ENCODE results near the gene LPAR3.
"Not testable (repeated sequence)": the region's sequence is repeated elsewhere in the genome, so short reads cannot be mapped to it uniquely, and the experiment has no call there.

LPAR3 gene

GRCh38 chr1:84918726-84919336 is 25.8 kb upstream of the LPAR3 start:
- H3K4me3 Mint-ChIP-seq, result no peak overlapping the region
- H3K36me3 Mint-ChIP-seq, result no peaks in the 10 kb centered on the region
- H3K9me3 Mint-ChIP-seq, result no peaks in the 10 kb centered on the region
- H3K4me1 Mint-ChIP-seq, result no peaks in the 10 kb centered on the region
- H3K27me3 Mint-ChIP-seq, result no peaks in the 10 kb centered on the region
- no peak for ATAC-seq
- no peak overlapping the region for H3K27ac Mint-ChIP-seq

- H3K36me3 Mint-ChIP-seq, result no peaks in the 10 kb centered on the region
- H3K9me3 Mint-ChIP-seq, result no peaks in the 10 kb centered on the region
- ATAC-seq, result no peak
- no peak overlapping the region for H3K27ac Mint-ChIP-seq
- H3K4me3 Mint-ChIP-seq, result no peak overlapping the region
- H3K27me3 Mint-ChIP-seq, result no peaks in the 10 kb centered on the region
- H3K4me1 Mint-ChIP-seq, result no peaks in the 10 kb centered on the region
These were observed 23.9 kb upstream of the LPAR3 start for GRCh38 chr1:84916897-84917296.

GRCh38 chr1:84913555-84913892 is 20.5 kb upstream of the LPAR3 start:
- Mint-ChIP-seq H3K27me3 (no peaks in the 10 kb centered on the region), H3K4me1 (no peaks in the 10 kb centered on the region), H3K4me3 (no peak overlapping the region), H3K9me3 (no peaks in the 10 kb centered on the region), H3K27ac (no peak overlapping the region), H3K36me3 (peaks cover 7% of the 10 kb centered on the region)
- no peak for ATAC-seq

- no peak overlapping the region for H3K4me3 Mint-ChIP-seq
- H3K4me1 Mint-ChIP-seq, result no peaks in the 10 kb centered on the region
- ATAC-seq, result no peak
- no peak overlapping the region for H3K27ac Mint-ChIP-seq
- no peaks in the 10 kb centered on the region for H3K27me3 Mint-ChIP-seq
- no peaks in the 10 kb centered on the region for H3K9me3 Mint-ChIP-seq
- peaks cover 7% of the 10 kb centered on the region for H3K36me3 Mint-ChIP-seq
These were observed 19.9 kb upstream of the LPAR3 start for GRCh38 chr1:84912726-84913554.

- H3K4me1 Mint-ChIP-seq, H3K27ac Mint-ChIP-seq, H3K9me3 Mint-ChIP-seq, H3K27me3 Mint-ChIP-seq, H3K4me3 Mint-ChIP-seq, ATAC-seq: not testable (repeated sequence)
- peaks cover 23% of the 10 kb centered on the region for H3K36me3 Mint-ChIP-seq
These were observed 15.9 kb upstream of the LPAR3 start for GRCh38 chr1:84908746-84909464.

DNA sequence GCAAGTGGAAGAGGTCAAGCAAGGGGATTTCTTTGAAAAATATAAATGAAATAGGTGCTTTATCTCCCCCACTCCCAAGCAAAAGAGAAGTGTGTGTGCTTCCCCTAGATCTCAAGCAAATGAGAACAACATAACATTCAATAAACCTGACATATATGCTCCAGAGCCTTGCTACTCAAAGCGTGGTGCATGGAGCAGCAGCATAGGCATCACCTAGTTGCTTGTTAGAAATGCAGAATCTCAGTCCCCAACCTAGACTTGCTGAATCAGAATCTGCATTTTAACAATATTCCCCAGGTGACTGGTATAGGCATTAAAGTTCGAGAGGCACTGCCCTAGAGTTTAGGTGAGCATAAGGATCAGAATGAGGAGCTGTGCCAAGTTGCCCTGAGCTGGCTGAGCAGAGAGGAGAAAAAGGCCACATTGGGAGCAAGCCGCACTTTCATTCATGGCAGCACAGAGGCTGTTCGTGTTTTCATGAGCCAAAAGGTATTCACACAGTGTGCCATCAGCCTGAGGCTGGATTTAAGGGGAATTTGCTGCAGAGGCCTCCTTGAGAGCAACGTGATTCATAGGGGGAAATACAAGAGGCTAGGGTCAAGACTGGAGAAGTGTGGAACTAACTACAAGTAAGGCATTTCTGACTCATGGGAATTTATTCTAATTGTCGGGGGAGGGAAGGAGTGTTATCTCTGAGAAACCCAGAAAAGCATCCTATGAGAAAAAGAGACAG is 14.3 kb upstream of the LPAR3 start:
- Mint-ChIP-seq H3K4me1 (no peaks in the 10 kb centered on the region), H3K27me3 (no peaks in the 10 kb centered on the region), H3K4me3 (no peak overlapping the region), H3K9me3 (peaks cover 1% of the 10 kb centered on the region), H3K36me3 (peaks cover 33% of the 10 kb centered on the region), H3K27ac (no peak overlapping the region)
- no peak for ATAC-seq

DNA sequence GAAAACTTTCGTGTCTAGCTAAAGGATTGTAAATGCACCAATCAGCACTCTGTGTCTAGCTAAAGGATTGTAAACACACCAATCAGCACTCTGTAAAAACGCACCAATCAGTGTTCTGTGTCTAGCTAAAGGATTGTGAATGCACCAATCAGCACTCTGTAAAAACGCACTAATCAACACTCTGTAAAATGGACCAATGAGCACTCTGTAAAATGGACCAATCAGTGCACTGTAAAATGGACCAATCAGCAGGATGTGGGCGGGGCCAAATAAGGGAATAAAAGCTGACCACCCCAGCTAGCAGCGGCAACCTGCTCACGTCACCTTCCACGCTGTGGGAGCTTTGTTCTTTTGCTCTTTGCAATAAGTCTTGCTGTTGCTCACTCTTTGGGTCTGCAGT is 9.7 kb upstream of the LPAR3 start:
- not testable (repeated sequence) for H3K4me3 Mint-ChIP-seq, H3K9me3 Mint-ChIP-seq, H3K27me3 Mint-ChIP-seq, H3K4me1 Mint-ChIP-seq, H3K27ac Mint-ChIP-seq, ATAC-seq
- peaks cover 41% of the 10 kb centered on the region for H3K36me3 Mint-ChIP-seq

GRCh38 chr1:84899969-84900368 is 7.0 kb upstream of the LPAR3 start:
- Mint-ChIP-seq H3K4me1 (no peaks in the 10 kb centered on the region), H3K27ac (no peak overlapping the region), H3K27me3 (peaks cover 10% of the 10 kb centered on the region), H3K36me3 (peaks cover 35% of the 10 kb centered on the region), H3K4me3 (no peak overlapping the region), H3K9me3 (peaks cover 4% of the 10 kb centered on the region)
- no peak for ATAC-seq

GRCh38 chr1:84896279-84896678 is 3.3 kb upstream of the LPAR3 start:
- Mint-ChIP-seq H3K36me3 (peaks cover 15% of the 10 kb centered on the region), H3K27me3 (peaks cover 35% of the 10 kb centered on the region), H3K27ac (no peak overlapping the region), H3K4me3 (no peak overlapping the region), H3K4me1 (no peaks in the 10 kb centered on the region), H3K9me3 (no peaks in the 10 kb centered on the region)
- ATAC-seq, result no peak

DNA sequence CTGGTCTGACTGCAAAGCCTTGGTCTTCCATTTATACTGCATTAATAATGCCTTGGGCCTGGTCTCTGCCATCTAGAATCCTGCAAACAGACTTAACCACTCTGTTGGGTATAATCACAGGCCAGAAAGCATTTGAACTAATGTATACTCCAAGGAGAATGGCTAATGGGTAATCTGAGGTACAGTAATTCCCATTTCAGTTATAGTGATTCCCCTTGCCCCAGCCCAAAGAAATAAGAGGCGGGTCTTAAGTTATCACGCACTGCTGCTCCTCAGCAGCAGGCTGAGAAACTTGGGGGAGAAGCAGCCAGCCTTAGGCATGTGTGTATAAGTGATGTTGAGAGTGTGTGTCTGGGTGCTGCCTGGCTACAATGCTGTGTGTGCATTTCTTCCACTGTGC is 2.4 kb downstream of the LPAR3 start:
- Mint-ChIP-seq H3K9me3 (no peaks in the 10 kb centered on the region), H3K36me3 (peaks cover 5% of the 10 kb centered on the region), H3K27ac (no peak overlapping the region), H3K27me3 (peaks cover 46% of the 10 kb centered on the region), H3K4me1 (no peaks in the 10 kb centered on the region), H3K4me3 (no peak overlapping the region)
- no peak for ATAC-seq

DNA sequence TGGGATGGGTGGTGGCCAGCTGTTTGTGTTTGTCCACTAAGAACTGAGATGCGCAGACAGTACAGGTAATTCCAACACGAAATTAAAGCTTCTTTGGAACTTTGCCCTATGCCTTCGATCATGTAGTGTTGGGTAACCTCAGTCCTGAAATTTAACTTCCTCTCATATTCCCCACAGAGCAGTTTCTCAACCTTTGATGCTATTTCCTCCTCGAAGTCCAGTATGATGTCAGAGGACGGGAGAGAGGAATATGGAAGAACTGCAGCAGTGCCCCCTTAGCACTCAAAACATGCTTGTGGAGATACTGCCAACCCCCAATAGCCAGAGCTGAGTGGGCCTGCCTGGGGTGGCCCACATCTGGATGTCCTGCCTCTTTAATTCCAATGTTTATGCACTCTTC is 3.6 kb downstream of the LPAR3 start:
- H3K27ac Mint-ChIP-seq, result no peak overlapping the region
- no peak overlapping the region for H3K4me3 Mint-ChIP-seq
- peaks cover 5% of the 10 kb centered on the region for H3K36me3 Mint-ChIP-seq
- ATAC-seq, result no peak
- peaks cover 35% of the 10 kb centered on the region for H3K27me3 Mint-ChIP-seq
- H3K9me3 Mint-ChIP-seq, result no peaks in the 10 kb centered on the region
- H3K4me1 Mint-ChIP-seq, result no peaks in the 10 kb centered on the region

DNA sequence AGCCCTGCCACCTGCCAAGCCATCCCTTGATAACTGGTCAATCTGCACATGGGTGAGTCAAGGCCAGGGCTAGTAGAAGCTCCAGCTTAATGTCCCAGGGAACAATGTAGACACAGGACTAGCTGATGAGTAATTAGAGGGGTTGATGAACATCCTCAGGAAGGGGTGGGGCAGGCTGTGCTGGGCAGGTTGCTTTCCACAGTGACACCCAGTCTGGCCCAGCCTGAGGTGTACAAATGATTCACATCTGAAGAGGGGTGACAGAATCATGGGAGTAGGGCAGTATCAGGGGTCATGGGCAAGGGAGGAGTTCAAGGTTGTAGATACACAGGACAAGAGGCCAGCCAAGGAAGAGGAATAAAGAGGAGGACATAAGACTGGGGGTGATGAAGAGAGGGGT is 4.3 kb downstream of the LPAR3 start:
- H3K27me3 Mint-ChIP-seq, result peaks cover 28% of the 10 kb centered on the region
- no peaks in the 10 kb centered on the region for H3K4me1 Mint-ChIP-seq
- H3K4me3 Mint-ChIP-seq, result no peak overlapping the region
- ATAC-seq, result no peak
- H3K36me3 Mint-ChIP-seq, result peaks cover 5% of the 10 kb centered on the region
- no peaks in the 10 kb centered on the region for H3K9me3 Mint-ChIP-seq
- H3K27ac Mint-ChIP-seq, result no peak overlapping the region

GRCh38 chr1:84887261-84887934 is 5.6 kb downstream of the LPAR3 start:
- H3K4me3 Mint-ChIP-seq, result no peak overlapping the region
- no peaks in the 10 kb centered on the region for H3K4me1 Mint-ChIP-seq
- H3K27me3 Mint-ChIP-seq, result peaks cover 23% of the 10 kb centered on the region
- H3K9me3 Mint-ChIP-seq, result no peaks in the 10 kb centered on the region
- no peak overlapping the region for H3K27ac Mint-ChIP-seq
- ATAC-seq, result no peak
- peaks cover 5% of the 10 kb centered on the region for H3K36me3 Mint-ChIP-seq

GRCh38 chr1:84885469-84885868 is 7.5 kb downstream of the LPAR3 start:
- H3K27me3 Mint-ChIP-seq, result peaks cover 8% of the 10 kb centered on the region
- H3K4me3 Mint-ChIP-seq, result no peak overlapping the region
- no peak for ATAC-seq
- no peaks in the 10 kb centered on the region for H3K4me1 Mint-ChIP-seq
- H3K36me3 Mint-ChIP-seq, result peaks cover 6% of the 10 kb centered on the region
- peaks cover 3% of the 10 kb centered on the region for H3K9me3 Mint-ChIP-seq
- H3K27ac Mint-ChIP-seq, result no peak overlapping the region

All from stimulated activated memory B cell treated with anti-CD40 and anti-IgM and Interleukin-4, amounts not matched to agents 10 μg/mL and 1 μg/mL and 100 μg/mL, for 72 hours (primary cell).